ENCODE measurements around the gene NCAM2. TPM values are rescaled to one million over a fixed set of nuclear protein-coding genes. Genes with fewer than 3 reads are reported as not detected.

Gene NCAM2
- total and polyA plus RNA-seq, 2 donors (not counting 3 experiments of a cell fraction or from before 2014, with no cell fraction given) = 0.11 to 0.27 TPM

DNA sequence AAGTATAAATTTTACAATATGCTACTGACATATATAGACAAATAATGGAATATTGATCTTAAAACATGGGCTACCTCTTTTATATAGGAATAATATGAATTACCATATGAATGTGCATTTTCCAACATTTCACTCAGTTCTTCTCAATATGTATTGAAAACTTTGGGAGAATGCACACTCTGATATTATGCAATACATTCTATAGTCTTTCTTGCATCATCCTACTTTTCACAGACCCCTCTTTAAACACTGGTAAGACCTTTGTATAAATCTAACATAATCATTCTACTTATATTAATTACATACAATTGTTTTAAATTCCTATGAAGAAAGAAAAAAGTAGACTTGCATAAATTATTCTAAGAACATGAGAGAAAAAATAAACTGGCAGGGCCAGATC is 69.2 kb downstream of the NCAM2 start:
- intact Hi-C loops (cut with micrococcal nuclease) (no loop called here), dilution Hi-C loops (cut with MboI; ENCODE audit: extremely low pct_ligation_motif_present, low sequenced_read_pairs) (no loop called here)
- H3K79me2 ChIP-seq (ENCODE audit: control insufficient read depth, insufficient read depth, low read length) = no peaks in the 10 kb centered on the region
- DNase-seq (ENCODE audit: low read depth, low spot score) = no peak
- FAIRE-seq = no peak
- H3K9ac ChIP-seq (replicated peaks; ENCODE audit: extremely low read depth, insufficient read depth, low read length) = no peak overlapping the region
- H2AFZ ChIP-seq (ENCODE audit: low read depth, low read length) = no peak overlapping the region
- no peaks in the 10 kb centered on the region for H3K4me1 ChIP-seq (ENCODE audit: control insufficient read depth, extremely low read depth, insufficient read depth, low read length)
- H3K4me2 ChIP-seq (ENCODE audit: insufficient read depth, low read length) = no peak overlapping the region
- POLR2A ChIA-PET = no interaction called here
- H3K36me3 ChIP-seq (ENCODE audit: control insufficient read depth in 2 of 2, extremely low read depth in 1 of 2, insufficient read depth in 2 of 2, low read length in 2 of 2) = no peaks in the 10 kb centered on the region
- H3K9me1 ChIP-seq (replicated peaks; ENCODE audit: control insufficient read depth, extremely low read depth, insufficient read depth, low read length) = no peaks in the 10 kb centered on the region
- no peak overlapping the region for H3K27ac ChIP-seq (ENCODE audit: insufficient read depth, low read depth, low read length)
- CTCF ChIA-PET = no interaction called here
- BruUV-seq (replicated peaks) = no TSS peak
- no peak overlapping the region for H3K4me3 ChIP-seq (replicated peaks in 1 of 3; ENCODE audit: insufficient read depth in 1 of 3, low read depth in 1 of 3, low read length in 3 of 3)
- H3K27me3 ChIP-seq (ENCODE audit: control insufficient read depth in 2 of 2, insufficient read depth in 2 of 2, low read length in 2 of 2) = no peaks in the 10 kb centered on the region
- TF ChIP-seq, protein P1, sequence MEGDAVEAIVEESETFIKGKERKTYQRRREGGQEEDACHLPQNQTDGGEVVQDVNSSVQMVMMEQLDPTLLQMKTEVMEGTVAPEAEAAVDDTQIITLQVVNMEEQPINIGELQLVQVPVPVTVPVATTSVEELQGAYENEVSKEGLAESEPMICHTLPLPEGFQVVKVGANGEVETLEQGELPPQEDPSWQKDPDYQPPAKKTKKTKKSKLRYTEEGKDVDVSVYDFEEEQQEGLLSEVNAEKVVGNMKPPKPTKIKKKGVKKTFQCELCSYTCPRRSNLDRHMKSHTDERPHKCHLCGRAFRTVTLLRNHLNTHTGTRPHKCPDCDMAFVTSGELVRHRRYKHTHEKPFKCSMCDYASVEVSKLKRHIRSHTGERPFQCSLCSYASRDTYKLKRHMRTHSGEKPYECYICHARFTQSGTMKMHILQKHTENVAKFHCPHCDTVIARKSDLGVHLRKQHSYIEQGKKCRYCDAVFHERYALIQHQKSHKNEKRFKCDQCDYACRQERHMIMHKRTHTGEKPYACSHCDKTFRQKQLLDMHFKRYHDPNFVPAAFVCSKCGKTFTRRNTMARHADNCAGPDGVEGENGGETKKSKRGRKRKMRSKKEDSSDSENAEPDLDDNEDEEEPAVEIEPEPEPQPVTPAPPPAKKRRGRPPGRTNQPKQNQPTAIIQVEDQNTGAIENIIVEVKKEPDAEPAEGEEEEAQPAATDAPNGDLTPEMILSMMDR (IDR thresholded peaks at IDR 0.05; ENCODE audit: extremely low read depth in 1 of 2, insufficient read depth in 1 of 2, low read depth in 1 of 2, low read length in 2 of 2) = no peak
- TF ChIP-seq POLR2A (IDR thresholded peaks at IDR 0.05; ENCODE audit: low read depth, low read length) (no peak), POLR2AphosphoS5 (IDR thresholded peaks at IDR 0.05; ENCODE audit: insufficient read depth, low read depth, low read length) (no peak)
- no peaks in the 10 kb centered on the region for H4K20me1 ChIP-seq (replicated peaks; ENCODE audit: control insufficient read depth, extremely low read depth, insufficient read depth, low read length)
- no peaks in the 10 kb centered on the region for H3K9me3 ChIP-seq (replicated peaks; ENCODE audit: control insufficient read depth, insufficient read depth, low read length)

- no peaks in the 10 kb centered on the region for H3K9me3 ChIP-seq (replicated peaks; ENCODE audit: control insufficient read depth, insufficient read depth, low read length)
- BruUV-seq (replicated peaks) = no TSS peak
- ChIA-PET POLR2A (no interaction called here), CTCF (no interaction called here)
- DNase-seq (ENCODE audit: low read depth, low spot score) (no peak), FAIRE-seq (no peak)
- no peaks in the 10 kb centered on the region for H3K36me3 ChIP-seq (ENCODE audit: control insufficient read depth in 2 of 2, extremely low read depth in 1 of 2, insufficient read depth in 2 of 2, low read length in 2 of 2)
- H3K9me1 ChIP-seq (replicated peaks; ENCODE audit: control insufficient read depth, extremely low read depth, insufficient read depth, low read length) = no peaks in the 10 kb centered on the region
- no peaks in the 10 kb centered on the region for H3K4me1 ChIP-seq (ENCODE audit: control insufficient read depth, extremely low read depth, insufficient read depth, low read length)
- TF ChIP-seq POLR2A (IDR thresholded peaks at IDR 0.05; ENCODE audit: low read depth, low read length) (no peak), MYC (IDR thresholded peaks at IDR 0.05; ENCODE audit: low read depth, low read length) (no peak), GATA2 (IDR thresholded peaks at IDR 0.05; ENCODE audit: insufficient read depth, insufficient read length, low read depth, low read length) (no peak), JUN (IDR thresholded peaks at IDR 0.05; ENCODE audit: borderline replicate concordance, insufficient read depth, insufficient read length, low read depth) (no peak), EZH2 (IDR thresholded peaks at IDR 0.05; ENCODE audit: borderline replicate concordance, low read depth, low read length, severe bottlenecking) (no peak), FOS (IDR thresholded peaks at IDR 0.05; ENCODE audit: borderline replicate concordance, insufficient read depth, low read length) (no peak), POLR2AphosphoS5 (IDR thresholded peaks at IDR 0.05; ENCODE audit: insufficient read depth, low read depth, low read length) (no peak)
- TF ChIP-seq, protein P2, sequence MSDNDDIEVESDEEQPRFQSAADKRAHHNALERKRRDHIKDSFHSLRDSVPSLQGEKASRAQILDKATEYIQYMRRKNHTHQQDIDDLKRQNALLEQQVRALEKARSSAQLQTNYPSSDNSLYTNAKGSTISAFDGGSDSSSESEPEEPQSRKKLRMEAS (IDR thresholded peaks at IDR 0.05; ENCODE audit: insufficient read depth, insufficient read length) = no peak
- TF ChIP-seq, protein P1 (IDR thresholded peaks at IDR 0.05; ENCODE audit: extremely low read depth in 1 of 2, insufficient read depth in 1 of 2, low read depth in 1 of 2, low read length in 2 of 2) = no peak
- no peak overlapping the region for H3K27ac ChIP-seq (ENCODE audit: insufficient read depth, low read depth, low read length)
- H3K4me3 ChIP-seq (replicated peaks in 1 of 3; ENCODE audit: insufficient read depth in 1 of 3, low read depth in 1 of 3, low read length in 3 of 3) = no peak overlapping the region
- no peaks in the 10 kb centered on the region for H3K79me2 ChIP-seq (ENCODE audit: control insufficient read depth, insufficient read depth, low read length)
- intact Hi-C loops (cut with micrococcal nuclease) = no loop called here
- dilution Hi-C loops (cut with MboI; ENCODE audit: extremely low pct_ligation_motif_present, low sequenced_read_pairs) = no loop called here
- no peak overlapping the region for H3K9ac ChIP-seq (replicated peaks; ENCODE audit: extremely low read depth, insufficient read depth, low read length)
- H3K4me2 ChIP-seq (ENCODE audit: insufficient read depth, low read length) = no peak overlapping the region
- no peaks in the 10 kb centered on the region for H4K20me1 ChIP-seq (replicated peaks; ENCODE audit: control insufficient read depth, extremely low read depth, insufficient read depth, low read length)
- H3K27me3 ChIP-seq (ENCODE audit: control insufficient read depth in 2 of 2, insufficient read depth in 2 of 2, low read length in 2 of 2) = no peaks in the 10 kb centered on the region
- H2AFZ ChIP-seq (ENCODE audit: low read depth, low read length) = no peak overlapping the region
Measured at GRCh38 chr21:21074305-21074704, 76.1 kb downstream of the NCAM2 start.
